Neural crest cell (in vitro differentiated cells): ENCODE measurements around the gene DNMBP. TPM values are rescaled to one million over a fixed set of nuclear protein-coding genes. Genes with fewer than 3 reads are reported as not detected.

Experiments used
- DNase-seq: peaks from one replicate; pipeline ENCODE4 v3.0.0; 2021; ENCODE audit warnings: low read depth, mixed read lengths, low spot score
- H3K27ac Mint-ChIP-seq: one replicate; pipeline ENCODE4 v1.8.0; 2021; ENCODE audit warnings: mild to moderate bottlenecking, mixed read lengths; ENCODE audit not compliant: unreplicated experiment
- H3K27me3 Mint-ChIP-seq: 2 replicates; pipeline ENCODE4 v1.8.0; 2021; ENCODE audit warnings: low read depth, mild to moderate bottlenecking, mixed read lengths
- H3K36me3 Mint-ChIP-seq: 2 replicates; pipeline ENCODE4 v1.8.0; 2021; ENCODE audit warnings: low read depth, mild to moderate bottlenecking, mixed read lengths
- H3K4me1 Mint-ChIP-seq: 2 replicates; pipeline ENCODE4 v1.8.0; 2021; ENCODE audit warnings: mixed read lengths
- H3K4me3 Mint-ChIP-seq: one replicate; pipeline ENCODE4 v1.8.0; 2021; ENCODE audit warnings: mild to moderate bottlenecking, mixed read lengths
- H3K9me3 Mint-ChIP-seq: 2 replicates; pipeline ENCODE4 v1.8.0; 2021; ENCODE audit warnings: mixed read lengths
- total RNA-seq: library from RNA; stranded (reverse); gene quantifications from 2 replicates; pipeline ENCODE4 v1.2.1, GENCODE V29; 2021
- TF ChIP-seq, protein P1 (sequence below): fragments of 200-600 bp; sonication (generic); conservative IDR thresholded peaks from 2 replicates; pipeline ENCODE4 v1.5.0; 2021; ENCODE audit warnings: antibody characterized with exemption, mild to moderate bottlenecking

Gene DNMBP
- total RNA-seq, 1 donor from 2014 or later = 17.8 TPM

GRCh38 chr10:99981581-99982199 lies 28.1 kb downstream of the DNMBP start:
- no peaks in the 10 kb centered on the region for H3K36me3 Mint-ChIP-seq
- no peaks in the 10 kb centered on the region for H3K9me3 Mint-ChIP-seq
- peaks cover 9% of the 10 kb centered on the region for H3K4me1 Mint-ChIP-seq
- no peaks in the 10 kb centered on the region for H3K27me3 Mint-ChIP-seq
- TF ChIP-seq, protein P1, sequence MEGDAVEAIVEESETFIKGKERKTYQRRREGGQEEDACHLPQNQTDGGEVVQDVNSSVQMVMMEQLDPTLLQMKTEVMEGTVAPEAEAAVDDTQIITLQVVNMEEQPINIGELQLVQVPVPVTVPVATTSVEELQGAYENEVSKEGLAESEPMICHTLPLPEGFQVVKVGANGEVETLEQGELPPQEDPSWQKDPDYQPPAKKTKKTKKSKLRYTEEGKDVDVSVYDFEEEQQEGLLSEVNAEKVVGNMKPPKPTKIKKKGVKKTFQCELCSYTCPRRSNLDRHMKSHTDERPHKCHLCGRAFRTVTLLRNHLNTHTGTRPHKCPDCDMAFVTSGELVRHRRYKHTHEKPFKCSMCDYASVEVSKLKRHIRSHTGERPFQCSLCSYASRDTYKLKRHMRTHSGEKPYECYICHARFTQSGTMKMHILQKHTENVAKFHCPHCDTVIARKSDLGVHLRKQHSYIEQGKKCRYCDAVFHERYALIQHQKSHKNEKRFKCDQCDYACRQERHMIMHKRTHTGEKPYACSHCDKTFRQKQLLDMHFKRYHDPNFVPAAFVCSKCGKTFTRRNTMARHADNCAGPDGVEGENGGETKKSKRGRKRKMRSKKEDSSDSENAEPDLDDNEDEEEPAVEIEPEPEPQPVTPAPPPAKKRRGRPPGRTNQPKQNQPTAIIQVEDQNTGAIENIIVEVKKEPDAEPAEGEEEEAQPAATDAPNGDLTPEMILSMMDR = no peak
- H3K27ac Mint-ChIP-seq = no peak overlapping the region
- H3K4me3 Mint-ChIP-seq = no peak overlapping the region
- DNase-seq = no peak

- Mint-ChIP-seq H3K4me1 (peaks cover 13% of the 10 kb centered on the region), H3K27ac (no peak overlapping the region), H3K9me3 (no peaks in the 10 kb centered on the region), H3K27me3 (no peaks in the 10 kb centered on the region), H3K4me3 (no peak overlapping the region), H3K36me3 (no peaks in the 10 kb centered on the region)
- TF ChIP-seq, protein P1 = no peak
- no peak for DNase-seq
These were observed 30.6 kb downstream of the DNMBP start for GRCh38 chr10:99979066-99979685.

- TF ChIP-seq, protein P1 = no peak
- DNase-seq = no peak
- Mint-ChIP-seq H3K27me3 (no peaks in the 10 kb centered on the region), H3K9me3 (no peaks in the 10 kb centered on the region), H3K27ac (no peak overlapping the region), H3K36me3 (no peaks in the 10 kb centered on the region), H3K4me1 (peaks cover 8% of the 10 kb centered on the region), H3K4me3 (no peak overlapping the region)
These were observed 31.8 kb downstream of the DNMBP start for GRCh38 chr10:99977916-99978315.

- TF ChIP-seq, protein P1 = no peak
- H3K27ac Mint-ChIP-seq = no peak overlapping the region
- no peak for DNase-seq
- H3K27me3 Mint-ChIP-seq = no peaks in the 10 kb centered on the region
- no peaks in the 10 kb centered on the region for H3K9me3 Mint-ChIP-seq
- no peaks in the 10 kb centered on the region for H3K36me3 Mint-ChIP-seq
- H3K4me1 Mint-ChIP-seq = peaks cover 8% of the 10 kb centered on the region
- no peak overlapping the region for H3K4me3 Mint-ChIP-seq
These were observed 32.7 kb downstream of the DNMBP start for GRCh38 chr10:99976886-99977665.

GRCh38 chr10:99975942-99976809 lies 33.6 kb downstream of the DNMBP start:
- Mint-ChIP-seq H3K27me3 (no peaks in the 10 kb centered on the region), H3K4me3 (no peak overlapping the region), H3K27ac (no peak overlapping the region), H3K4me1 (peaks cover 8% of the 10 kb centered on the region), H3K36me3 (no peaks in the 10 kb centered on the region), H3K9me3 (no peaks in the 10 kb centered on the region)
- TF ChIP-seq, protein P1 = no peak
- DNase-seq = no peak
